Mesothelial cell of epicardium (in vitro differentiated cells): ENCODE data around the gene INSC. TPM values are rescaled to one million over a fixed set of nuclear protein-coding genes. Genes with fewer than 3 reads are reported as not detected.

Source experiments
- DNase-seq, 2 experiments: peaks; one replicate each; pipeline ENCODE4 v3.0.0; 2021; ENCODE audit warnings: low spot score in 2 of 2; ENCODE audit not compliant: unreplicated experiment in 2 of 2
- H3K27ac Mint-ChIP-seq: 2 replicates; pipeline ENCODE4 v1.8.0; 2021; ENCODE audit warnings: mixed read lengths
- H3K27me3 Mint-ChIP-seq: 2 replicates; pipeline ENCODE4 v1.8.0; 2021; ENCODE audit warnings: low read depth, mixed read lengths
- H3K36me3 Mint-ChIP-seq: 2 replicates; pipeline ENCODE4 v1.8.0; 2021; ENCODE audit warnings: mixed read lengths
- H3K4me1 Mint-ChIP-seq: 2 replicates; pipeline ENCODE4 v1.8.0; 2021; ENCODE audit warnings: mixed read lengths
- H3K4me3 Mint-ChIP-seq: 2 replicates; pipeline ENCODE4 v1.8.0; 2021; ENCODE audit warnings: mild to moderate bottlenecking, moderate library complexity, mixed read lengths
- H3K9me3 Mint-ChIP-seq: 2 replicates; pipeline ENCODE4 v1.8.0; 2021; ENCODE audit warnings: mixed read lengths
- CTCF ChIP-seq: fragments of 200-600 bp; sonication (generic); IDR thresholded peaks from one replicate; pipeline ENCODE4 v1.5.0; 2021; ENCODE audit warnings: antibody characterized with exemption; ENCODE audit not compliant: unreplicated experiment
- total RNA-seq: library from RNA; stranded (reverse); gene quantifications from 3 replicates; pipeline ENCODE4 v1.2.1, GENCODE V29; 2021

INSC gene
- total RNA-seq, 1 donor from 2014 or later = not detected

- Mint-ChIP-seq H3K9me3 (no peaks in the 10 kb centered on the region), H3K27ac (no peak overlapping the region), H3K4me1 (no peaks in the 10 kb centered on the region), H3K27me3 (peaks cover 23% of the 10 kb centered on the region), H3K4me3 (no peak overlapping the region), H3K36me3 (no peaks in the 10 kb centered on the region)
- TF ChIP-seq CTCF = no peak
- no peak for DNase-seq
These were observed 114.3 kb downstream of the INSC start for GRCh38 chr11:15229069-15229468.

GRCh38 chr11:15232496-15232895 lies 117.8 kb downstream of the INSC start:
- TF ChIP-seq CTCF = no peak
- H3K4me3 Mint-ChIP-seq = no peak overlapping the region
- H3K4me1 Mint-ChIP-seq = no peaks in the 10 kb centered on the region
- no peaks in the 10 kb centered on the region for H3K36me3 Mint-ChIP-seq
- no peak overlapping the region for H3K27ac Mint-ChIP-seq
- peaks cover 10% of the 10 kb centered on the region for H3K27me3 Mint-ChIP-seq
- no peaks in the 10 kb centered on the region for H3K9me3 Mint-ChIP-seq
- DNase-seq = no peak

GRCh38 chr11:15233371-15234165 lies 118.8 kb downstream of the INSC start:
- Mint-ChIP-seq H3K9me3 (peaks cover 9% of the 10 kb centered on the region), H3K4me3 (no peak overlapping the region), H3K36me3 (no peaks in the 10 kb centered on the region), H3K4me1 (no peaks in the 10 kb centered on the region), H3K27ac (no peak overlapping the region), H3K27me3 (peaks cover 15% of the 10 kb centered on the region)
- TF ChIP-seq CTCF = no peak
- DNase-seq = no peak

- Mint-ChIP-seq H3K9me3 (peaks cover 9% of the 10 kb centered on the region), H3K27ac (no peak overlapping the region), H3K4me3 (no peak overlapping the region), H3K36me3 (no peaks in the 10 kb centered on the region), H3K27me3 (peaks cover 17% of the 10 kb centered on the region), H3K4me1 (no peaks in the 10 kb centered on the region)
- TF ChIP-seq CTCF = no peak
- no peak for DNase-seq
These were observed 120.1 kb downstream of the INSC start for GRCh38 chr11:15234796-15235195.

- no peak for DNase-seq
- Mint-ChIP-seq H3K36me3 (no peaks in the 10 kb centered on the region), H3K4me1 (no peaks in the 10 kb centered on the region), H3K9me3 (peaks cover 9% of the 10 kb centered on the region), H3K27ac (no peak overlapping the region), H3K27me3 (peaks cover 17% of the 10 kb centered on the region), H3K4me3 (no peak overlapping the region)
- no peak for TF ChIP-seq CTCF
These were observed 121.8 kb downstream of the INSC start for GRCh38 chr11:15236559-15236958.

GRCh38 chr11:15238856-15239255 lies 124.1 kb downstream of the INSC start:
- Mint-ChIP-seq H3K27me3 (peaks cover 25% of the 10 kb centered on the region), H3K4me1 (no peaks in the 10 kb centered on the region), H3K27ac (no peak overlapping the region), H3K36me3 (no peaks in the 10 kb centered on the region), H3K9me3 (peaks cover 9% of the 10 kb centered on the region), H3K4me3 (no peak overlapping the region)
- DNase-seq = no peak
- no peak for TF ChIP-seq CTCF
